Measurements from ENCODE around the gene BFAR.
"Not testable (repeated sequence)": the region's sequence is repeated elsewhere in the genome, so short reads cannot be mapped to it uniquely, and the experiment has no call there.

Gene BFAR

GRCh38 chr16:14681115-14681514 is 48.4 kb downstream of the BFAR start:
- Histone ChIP-seq H3K9me3 (no peaks in the 10 kb centered on the region), H3K27me3 (no peaks in the 10 kb centered on the region; the same call in 1 of the 2 replicates), H3K36me3 (no peaks in the 10 kb centered on the region), H3K4me3 (ENCODE audit: low read depth, low read length) (no peak overlapping the region), H3K4me1 (no peaks in the 10 kb centered on the region)
- TF ChIP-seq, protein P1, sequence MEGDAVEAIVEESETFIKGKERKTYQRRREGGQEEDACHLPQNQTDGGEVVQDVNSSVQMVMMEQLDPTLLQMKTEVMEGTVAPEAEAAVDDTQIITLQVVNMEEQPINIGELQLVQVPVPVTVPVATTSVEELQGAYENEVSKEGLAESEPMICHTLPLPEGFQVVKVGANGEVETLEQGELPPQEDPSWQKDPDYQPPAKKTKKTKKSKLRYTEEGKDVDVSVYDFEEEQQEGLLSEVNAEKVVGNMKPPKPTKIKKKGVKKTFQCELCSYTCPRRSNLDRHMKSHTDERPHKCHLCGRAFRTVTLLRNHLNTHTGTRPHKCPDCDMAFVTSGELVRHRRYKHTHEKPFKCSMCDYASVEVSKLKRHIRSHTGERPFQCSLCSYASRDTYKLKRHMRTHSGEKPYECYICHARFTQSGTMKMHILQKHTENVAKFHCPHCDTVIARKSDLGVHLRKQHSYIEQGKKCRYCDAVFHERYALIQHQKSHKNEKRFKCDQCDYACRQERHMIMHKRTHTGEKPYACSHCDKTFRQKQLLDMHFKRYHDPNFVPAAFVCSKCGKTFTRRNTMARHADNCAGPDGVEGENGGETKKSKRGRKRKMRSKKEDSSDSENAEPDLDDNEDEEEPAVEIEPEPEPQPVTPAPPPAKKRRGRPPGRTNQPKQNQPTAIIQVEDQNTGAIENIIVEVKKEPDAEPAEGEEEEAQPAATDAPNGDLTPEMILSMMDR (IDR thresholded peaks at IDR 0.05; ENCODE audit: low read depth, low read length), result no peak
- DNase-seq, result no peak

GRCh38 chr16:14682121-14682520 is 49.4 kb downstream of the BFAR start:
- H3K27me3 ChIP-seq, result no peaks in the 10 kb centered on the region; the same call in 1 of the 2 replicates
- no peaks in the 10 kb centered on the region for H3K9me3 ChIP-seq
- no peaks in the 10 kb centered on the region for H3K36me3 ChIP-seq
- no peak for DNase-seq
- H3K4me3 ChIP-seq (ENCODE audit: low read depth, low read length), result no peak overlapping the region
- no peaks in the 10 kb centered on the region for H3K4me1 ChIP-seq
- TF ChIP-seq, protein P1 (IDR thresholded peaks at IDR 0.05; ENCODE audit: low read depth, low read length), result no peak

GRCh38 chr16:14685870-14686793 is 53.4 kb downstream of the BFAR start:
- not testable (repeated sequence) for H3K4me3 ChIP-seq (ENCODE audit: low read depth, low read length); H3K4me1 ChIP-seq; H3K27me3 ChIP-seq; DNase-seq; H3K9me3 ChIP-seq; H3K36me3 ChIP-seq

DNA sequence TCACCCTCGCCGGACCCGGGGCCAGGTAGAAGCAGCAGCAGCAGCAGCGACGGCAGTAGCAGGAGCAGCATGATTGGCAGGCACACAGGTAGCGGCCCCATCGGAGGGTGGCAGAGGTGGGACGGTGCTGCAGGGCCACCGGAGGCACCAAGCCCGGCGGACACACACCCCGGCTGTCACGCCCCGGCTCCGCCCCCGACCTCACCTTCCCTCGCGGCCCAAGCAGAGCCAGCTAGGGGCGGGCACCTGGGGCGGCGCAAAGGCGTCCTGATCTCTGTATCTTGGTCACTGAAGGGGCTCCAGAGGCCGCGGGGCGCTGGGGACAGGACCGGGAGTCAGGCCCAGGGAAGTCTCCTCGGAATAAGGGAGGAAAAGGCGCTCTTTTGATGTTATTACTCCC is 61.4 kb downstream of the BFAR start, which contains the start of gene PLA2G10:
TSS of gene PLA2G10 (minus strand) at position 180 of the 400 bp plus-strand sequence. CDS start at position 101, 79 bp downstream.
- not testable (repeated sequence) for H3K27me3 ChIP-seq; H3K4me3 ChIP-seq (ENCODE audit: low read depth, low read length); H3K9me3 ChIP-seq; DNase-seq; H3K4me1 ChIP-seq; H3K36me3 ChIP-seq

GRCh38 chr16:14701859-14702258 is 69.1 kb downstream of the BFAR start:
- H3K4me1 ChIP-seq; H3K27me3 ChIP-seq; DNase-seq; H3K9me3 ChIP-seq; H3K36me3 ChIP-seq; H3K4me3 ChIP-seq (ENCODE audit: low read depth, low read length): not testable (repeated sequence)

DNA sequence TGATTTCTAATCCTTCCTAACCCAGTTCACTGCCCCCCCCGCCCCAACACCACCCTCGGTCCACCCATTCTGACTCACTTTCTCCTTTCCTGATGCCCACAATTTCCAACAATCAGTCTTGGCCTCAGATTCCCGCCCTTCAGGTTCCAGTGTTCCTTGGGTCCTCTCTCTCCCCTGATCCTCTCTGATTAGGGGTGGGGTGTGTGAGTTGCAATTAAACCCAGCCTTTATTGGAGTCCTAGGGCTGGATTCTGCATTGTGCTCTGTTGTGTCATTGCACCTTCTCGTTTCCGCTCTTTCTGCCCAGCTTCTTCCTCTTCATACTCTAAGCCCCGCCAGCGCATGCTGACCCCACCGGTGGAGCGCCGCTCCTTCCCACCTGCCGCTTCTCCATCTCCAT is 69.9 kb downstream of the BFAR start:
- not testable (repeated sequence) for H3K36me3 ChIP-seq; DNase-seq; H3K4me3 ChIP-seq (ENCODE audit: low read depth, low read length); H3K27me3 ChIP-seq; H3K4me1 ChIP-seq; H3K9me3 ChIP-seq

GRCh38 chr16:14703156-14704011 is 70.6 kb downstream of the BFAR start, which contains the start of gene NPIPA3:
Gene NPIPA3, plus strand, starts transcription at chr16:14703411. Its CDS starts 5,533 bp downstream, at chr16:14708944.
- H3K9me3 ChIP-seq; H3K27me3 ChIP-seq; H3K4me3 ChIP-seq (ENCODE audit: low read depth, low read length); H3K4me1 ChIP-seq; H3K36me3 ChIP-seq; DNase-seq: not testable (repeated sequence)
